Measurements from ENCODE around the gene PDE6H.

The PDE6H gene

GRCh38 chr12:14995583-14996425 lies 23.0 kb downstream of the PDE6H start:
- H2AFZ ChIP-seq (ENCODE audit: low read length) = no peak overlapping the region
- no peak overlapping the region for H3K4me2 ChIP-seq (ENCODE audit: low read depth, low read length)

GRCh38 chr12:14997998-14998397 lies 25.2 kb downstream of the PDE6H start:
- H3K9me2 ChIP-seq (replicated peaks; ENCODE audit: insufficient read depth, low read length) = no peaks in the 10 kb centered on the region
- no peak for DNase-seq
- no peaks in the 10 kb centered on the region for H3K9me3 ChIP-seq (replicated peaks; ENCODE audit: insufficient read depth, low read length)
- H4K20me1 ChIP-seq (ENCODE audit: insufficient read depth, low read length) = no peaks in the 10 kb centered on the region
- no peak overlapping the region for H3K27ac ChIP-seq (ENCODE audit: low read length)
- no peaks in the 10 kb centered on the region for H3K27me3 ChIP-seq (replicated peaks; ENCODE audit: insufficient read depth, low read length)
- H3K4me3 ChIP-seq (ENCODE audit: low read length) = no peak overlapping the region
- H3K4me2 ChIP-seq (ENCODE audit: low read depth, low read length) = no peak overlapping the region
- H3K79me2 ChIP-seq (ENCODE audit: low read length) = no peaks in the 10 kb centered on the region
- no peak overlapping the region for H2AFZ ChIP-seq (ENCODE audit: low read length)
- TF ChIP-seq EZH2phosphoT487 (IDR thresholded peaks at IDR 0.05; ENCODE audit: low read length) = no peak
- TF ChIP-seq EZH2 (optimal IDR thresholded peaks at IDR 0.05; ENCODE audit: low read depth, low read length) = no peak
- no peak for TF ChIP-seq CTCF (IDR thresholded peaks at IDR 0.05; ENCODE audit: low read length)
- H3K4me1 ChIP-seq (ENCODE audit: low read length) = peaks cover 18% of the 10 kb centered on the region
- H3K9ac ChIP-seq (ENCODE audit: low read length) = no peak overlapping the region
- peaks cover 5% of the 10 kb centered on the region; the same call in 1 of the 2 replicates for H3F3A ChIP-seq (ENCODE audit: insufficient read depth, low read length)
- H3K36me3 ChIP-seq (replicated peaks; ENCODE audit: insufficient read depth, low read length) = no peaks in the 10 kb centered on the region

More at GRCh38 chr12:14995583-14996425, 23.0 kb downstream of the PDE6H start:
- H3K36me3 ChIP-seq (replicated peaks; ENCODE audit: insufficient read depth, low read length) = no peaks in the 10 kb centered on the region
- no peak overlapping the region for H3K9ac ChIP-seq (ENCODE audit: low read length)
- peaks cover 27% of the 10 kb centered on the region for H3K4me1 ChIP-seq (ENCODE audit: low read length)
- H3K27ac ChIP-seq (ENCODE audit: low read length) = no peak overlapping the region
- TF ChIP-seq EZH2 (optimal IDR thresholded peaks at IDR 0.05; ENCODE audit: low read depth, low read length) (no peak), CTCF (IDR thresholded peaks at IDR 0.05; ENCODE audit: low read length) (peak; percentile 67)
- H3K79me2 ChIP-seq (ENCODE audit: low read length) = no peaks in the 10 kb centered on the region
- no peak overlapping the region for H3K4me3 ChIP-seq (ENCODE audit: low read length)
- peak; percentile 64 for DNase-seq
- no peaks in the 10 kb centered on the region for H3K9me2 ChIP-seq (replicated peaks; ENCODE audit: insufficient read depth, low read length)
- H4K20me1 ChIP-seq (ENCODE audit: insufficient read depth, low read length) = no peaks in the 10 kb centered on the region
- H3K9me3 ChIP-seq (replicated peaks; ENCODE audit: insufficient read depth, low read length) = no peaks in the 10 kb centered on the region
- no peaks in the 10 kb centered on the region for H3K27me3 ChIP-seq (replicated peaks; ENCODE audit: insufficient read depth, low read length)
- peaks cover 5% of the 10 kb centered on the region; the same call in 1 of the 2 replicates for H3F3A ChIP-seq (ENCODE audit: insufficient read depth, low read length)

- no peak for TF ChIP-seq EZH2 (optimal IDR thresholded peaks at IDR 0.05; ENCODE audit: low read depth, low read length)
- no peak for TF ChIP-seq EZH2phosphoT487 (IDR thresholded peaks at IDR 0.05; ENCODE audit: low read length)
- no peak for TF ChIP-seq CTCF (IDR thresholded peaks at IDR 0.05; ENCODE audit: low read length)
- DNase-seq = no peak
- Histone ChIP-seq H3K36me3 (replicated peaks; ENCODE audit: insufficient read depth, low read length) (no peaks in the 10 kb centered on the region), H3F3A (ENCODE audit: insufficient read depth, low read length) (no peaks in the 10 kb centered on the region), H3K9me2 (replicated peaks; ENCODE audit: insufficient read depth, low read length) (no peaks in the 10 kb centered on the region), H3K9me3 (replicated peaks; ENCODE audit: insufficient read depth, low read length) (no peaks in the 10 kb centered on the region), H3K9ac (ENCODE audit: low read length) (no peak overlapping the region), H3K4me1 (ENCODE audit: low read length) (peaks cover 6% of the 10 kb centered on the region; the same call in 1 of the 2 replicates), H3K79me2 (ENCODE audit: low read length) (no peaks in the 10 kb centered on the region), H3K27me3 (replicated peaks; ENCODE audit: insufficient read depth, low read length) (no peaks in the 10 kb centered on the region), H2AFZ (ENCODE audit: low read length) (no peak overlapping the region), H4K20me1 (ENCODE audit: insufficient read depth, low read length) (no peaks in the 10 kb centered on the region), H3K4me3 (ENCODE audit: low read length) (no peak overlapping the region), H3K4me2 (ENCODE audit: low read depth, low read length) (no peak overlapping the region), H3K27ac (ENCODE audit: low read length) (no peak overlapping the region)
Measured at GRCh38 chr12:14999021-14999694, 26.3 kb downstream of the PDE6H start.

All from MM.1S (cell line).